Esophagus muscularis mucosa (tissue), 4 donors: ENCODE data around the gene CENPE. TPM values are rescaled to one million over a fixed set of nuclear protein-coding genes. Genes with fewer than 3 reads are reported as not detected.
A peak's percentile ranks its signal among the peaks of the same experiment; 100 is the strongest.

Experiments used
- DNase-seq: peaks from one replicate; pipeline ENCODE4 v3.0.0-alpha.2; 2017; ENCODE audit errors: extremely low spot score
- H3K27ac ChIP-seq, 4 donors: fragments of 200-600 bp; sonication (generic); replicated peaks in 1 of 4; 1 replicate in 3 of 4; 2 replicates in 1 of 4; pipeline ENCODE4 v1.5.1; 2016 to 2019; ENCODE audit warnings: mild to moderate bottlenecking in 1 of 4
- H3K27me3 ChIP-seq, 4 donors: fragments of 200-600 bp; sonication (generic); one replicate each; pipeline versions ENCODE4 v1.5.1 to v1.6.0; 2016 to 2019
- H3K36me3 ChIP-seq, 4 donors: fragments of 200-600 bp; sonication (generic); one replicate each; pipeline ENCODE4 v1.5.1; 2016 to 2019
- H3K4me1 ChIP-seq, 4 donors: fragments of 200-600 bp; sonication (generic); one replicate each; pipeline ENCODE4 v1.5.1; 2016 to 2019
- H3K4me3 ChIP-seq, 4 donors: fragments of 200-600 bp; sonication (generic); 1 replicate in 2 of 4; 2 replicates in 2 of 4; pipeline ENCODE4 v1.5.1; 2016 to 2019; ENCODE audit warnings: mild to moderate bottlenecking in 4 of 4, moderate library complexity in 1 of 4
- H3K9me3 ChIP-seq, 4 donors: fragments of 200-600 bp; sonication (generic); 1 replicate in 3 of 4; 2 replicates in 1 of 4; pipeline ENCODE4 v1.5.1; 2016 to 2019
- CTCF ChIP-seq, 3 experiments: fragments of 200-600 bp in 2 of 3; fragments of 450-650 bp in 1 of 3; sonication (generic) in 2 of 3; IDR thresholded peaks; one replicate each; pipeline ENCODE4 v1.5.1; 2017 to 2019; ENCODE audit warnings: antibody characterized with exemption in 3 of 3, mild to moderate bottlenecking in 2 of 3, moderate library complexity in 1 of 3
- EP300 ChIP-seq: sonication (generic); formaldehyde crosslinking; IDR thresholded peaks from one replicate; pipeline ENCODE4 v1.6.1; 2017; ENCODE audit warnings: antibody characterized with exemption
- POLR2A ChIP-seq: fragments of 450-650 bp; IDR thresholded peaks from one replicate; pipeline ENCODE4 v1.6.1; 2017; ENCODE audit warnings: antibody characterized with exemption, moderate library complexity, mild to moderate bottlenecking, low read depth
- POLR2AphosphoS5 ChIP-seq, 2 donors: sonication (generic); formaldehyde crosslinking; IDR thresholded peaks; one replicate each; pipeline ENCODE4 v1.6.1; 2017; ENCODE audit warnings: antibody characterized with exemption in 2 of 2
- WGBS: methylation state at CpG from one replicate; pipeline ENCODE4 v1.1.5; 2018; 5-methylcytosine and 5-hydroxymethylcytosine counted together
- intact Hi-C: fragments of 100-400 bp; cut with DNase I; formaldehyde crosslinking; loops from one replicate; pipeline ENCODE4 v1.15.1; 2023
- total RNA-seq, 4 donors: library from RNA; depleted of rRNA; stranded (reverse); fragments of >200 nt; gene quantifications; one replicate each; pipeline versions ENCODE4 v1.1.0 to v1.2.1, GENCODE V29; 2016

Gene CENPE
- total RNA-seq, 4 donors from 2014 or later: 0.42 to 1.2 (median 0.69) TPM

GRCh38 chr4:103076747-103077347 is 121.3 kb downstream of the CENPE start, which contains the start of gene SLC9B2:
TSS of gene SLC9B2 (minus strand) at chr4:103076761. CDS start at chr4:103067550, 9,211 bp downstream.
- WGBS: 27% methylated on average over 14 of the region's 21 CpGs
- Histone ChIP-seq H3K4me3 (peak within 1 kb of the TSS; percentile 65 to 82 (median 73)), H3K27ac (peak within 1 kb of the TSS; percentile 89 to 97 (median 93)), H3K4me1 (peaks cover 20 to 26% (median 23%) of the 10 kb centered on the region in 4 donors), H3K27me3 (no peaks in the 10 kb centered on the region), H3K36me3 (peaks cover 12 to 29% (median 14%) of the 10 kb centered on the region in 4 donors), H3K9me3 (no peaks in the 10 kb centered on the region)
- no peak for DNase-seq
- no peak for TF ChIP-seq EP300
- TF ChIP-seq CTCF (IDR thresholded peaks at IDR 0.05): no peak
- no peak for TF ChIP-seq POLR2A
- no peak for TF ChIP-seq POLR2AphosphoS5 (IDR thresholded peaks at IDR 0.05)
- intact Hi-C loops: no loop called here

- TF ChIP-seq EP300 (no peak), POLR2AphosphoS5 (IDR thresholded peaks at IDR 0.05) (peak; percentile 49 to 63)
- intact Hi-C loops: no loop called here
- peak; percentile 94 for DNase-seq
These were observed 122.0 kb downstream of the CENPE start for GRCh38 chr4:103075894-103076746.

GRCh38 chr4:103075435-103075893 is 122.7 kb downstream of the CENPE start:
- intact Hi-C loops: no loop called here
- TF ChIP-seq POLR2AphosphoS5 (IDR thresholded peaks at IDR 0.05) (no peak), CTCF (IDR thresholded peaks at IDR 0.05) (no peak), EP300 (no peak), POLR2A (no peak)

More at GRCh38 chr4:103075894-103076746, 122.0 kb downstream of the CENPE start:
- Histone ChIP-seq H3K36me3 (peaks cover 4 to 22% (median 6%) of the 10 kb centered on the region in 4 donors), H3K4me1 (peaks cover 20 to 26% (median 23%) of the 10 kb centered on the region in 4 donors), H3K9me3 (no peaks in the 10 kb centered on the region), H3K27me3 (no peaks in the 10 kb centered on the region), H3K4me3 (peak overlapping the region; percentile 65 to 82 (median 73)), H3K27ac (peak overlapping the region; percentile 89 to 97 (median 93))
- 1% methylated on average over 16 of the region's 82 CpGs for WGBS

GRCh38 chr4:103074744-103075434 is 123.3 kb downstream of the CENPE start:
- peaks cover 0 to 14% (median 0%) of the 10 kb centered on the region in 4 donors for H3K36me3 ChIP-seq
- no peaks in the 10 kb centered on the region for H3K27me3 ChIP-seq
- peaks cover 20 to 26% (median 23%) of the 10 kb centered on the region in 4 donors for H3K4me1 ChIP-seq
- peak overlapping the region in 2 of 4 donors; percentile 95 to 97 for H3K27ac ChIP-seq
- H3K4me3 ChIP-seq: peak overlapping the region; percentile 65 to 82 (median 73)
- 84% methylated on average over 9 of the region's 9 CpGs for WGBS
- no peak for DNase-seq
- intact Hi-C loops: no loop called here
- H3K9me3 ChIP-seq: no peaks in the 10 kb centered on the region
- TF ChIP-seq CTCF (IDR thresholded peaks at IDR 0.05) (no peak), POLR2A (no peak), EP300 (no peak), POLR2AphosphoS5 (IDR thresholded peaks at IDR 0.05) (no peak)

More at GRCh38 chr4:103075435-103075893, 122.7 kb downstream of the CENPE start:
- Histone ChIP-seq H3K4me1 (peaks cover 20 to 26% (median 23%) of the 10 kb centered on the region in 4 donors), H3K4me3 (peak overlapping the region; percentile 65 to 82 (median 73)), H3K27ac (peak overlapping the region; percentile 89 to 97 (median 93)), H3K9me3 (no peaks in the 10 kb centered on the region), H3K36me3 (peaks cover 0 to 16% (median under 1%) of the 10 kb centered on the region in 4 donors), H3K27me3 (no peaks in the 10 kb centered on the region)
- 15% methylated on average over 4 of the region's 4 CpGs for WGBS
- DNase-seq: no peak
